Stimulated activated CD4-positive, alpha-beta T cell treated with anti-CD3 and anti-CD28 coated beads, Interleukin-1b, Interleukin-23, amount 100 ng/mL, for 48 hours (primary cell): ENCODE data around the gene GM2A.
A peak's percentile ranks its signal among the peaks of the same experiment; 100 is the strongest.

Source experiments
- DNase-seq: peaks from one replicate; pipeline ENCODE4 v3.0.0-alpha.2; 2020

Gene GM2A

GRCh38 chr5:151252762-151253604, at the start of gene GM2A:
TSS of gene GM2A (plus strand) at chr5:151253185. CDS start at chr5:151253217, 32 bp downstream.
- peak; percentile 99 for DNase-seq

- DNase-seq, result no peak
Observed at GRCh38 chr5:151204051-151204450, 48.9 kb upstream of the GM2A start.

DNA sequence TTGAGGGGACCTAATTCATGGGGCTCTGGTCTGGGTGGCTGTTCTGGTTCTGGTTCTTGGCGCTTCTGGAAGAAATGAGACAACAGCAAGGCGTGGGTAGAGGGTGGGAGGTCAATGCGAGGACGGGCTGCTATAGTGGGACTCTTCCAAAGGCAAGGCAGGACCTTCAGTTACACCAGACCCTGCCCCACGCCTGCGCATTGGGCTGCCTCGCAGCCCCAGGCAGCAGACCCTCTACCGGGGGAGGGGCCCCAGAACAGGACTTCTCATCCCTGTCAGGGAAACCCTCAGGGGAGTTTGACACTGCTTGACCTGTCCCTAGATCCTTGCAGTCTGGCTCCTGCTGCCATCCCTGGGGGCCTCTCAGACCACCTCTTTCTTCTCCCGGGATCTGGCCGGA, 47.6 kb upstream of the GM2A start:
- DNase-seq, result no peak

- DNase-seq, result no peak
Observed at GRCh38 chr5:151208481-151208914, 44.5 kb upstream of the GM2A start.

- no peak for DNase-seq
Observed at GRCh38 chr5:151212406-151212798, 40.6 kb upstream of the GM2A start.

GRCh38 chr5:151213803-151214613, 39.0 kb upstream of the GM2A start:
- DNase-seq, result peak; percentile 88

DNA sequence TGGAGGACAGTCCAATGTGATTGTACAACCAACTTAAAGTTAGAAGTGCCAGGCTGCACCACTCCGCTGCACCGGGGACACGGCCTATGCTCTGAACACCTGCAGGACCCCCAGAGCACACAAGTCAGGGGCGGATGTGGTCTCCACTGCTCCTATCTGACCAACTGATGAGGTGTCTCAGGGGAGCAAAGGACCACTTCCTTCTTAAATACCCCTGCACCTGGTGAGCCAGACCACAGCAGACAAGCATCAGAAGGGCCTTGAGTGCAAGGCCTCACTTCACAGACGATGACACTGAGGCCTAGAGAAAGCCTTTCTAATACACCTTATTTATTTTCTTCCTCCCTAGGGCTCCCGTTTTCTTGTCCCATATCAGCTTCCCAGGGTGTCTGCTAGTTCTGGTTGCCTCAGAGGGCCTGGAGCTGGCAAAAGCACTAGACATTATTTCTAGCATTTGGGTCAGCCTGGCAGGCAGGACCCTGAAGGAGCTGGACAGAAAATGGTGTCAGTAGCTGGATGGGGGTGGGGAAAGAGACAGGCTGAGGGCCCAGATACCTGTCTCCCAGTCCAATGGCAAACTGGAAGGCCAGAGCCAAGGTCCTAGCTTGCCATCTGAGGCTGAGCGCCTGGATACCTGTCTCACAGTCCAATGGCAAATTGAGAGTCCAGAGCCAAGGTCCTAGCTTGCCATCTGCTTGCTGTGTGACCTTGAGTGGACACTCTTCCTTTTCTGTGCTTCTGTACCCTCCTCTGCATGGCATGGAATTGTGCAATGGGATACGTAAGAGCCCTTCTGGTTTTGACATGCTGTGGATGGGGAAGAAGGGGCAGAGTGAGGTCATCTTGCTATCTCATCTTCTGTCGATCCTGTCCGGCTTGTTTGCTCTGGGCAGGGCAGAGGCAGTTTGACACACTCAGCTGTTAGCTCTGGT, 38.1 kb upstream of the GM2A start:
- DNase-seq, result no peak

DNA sequence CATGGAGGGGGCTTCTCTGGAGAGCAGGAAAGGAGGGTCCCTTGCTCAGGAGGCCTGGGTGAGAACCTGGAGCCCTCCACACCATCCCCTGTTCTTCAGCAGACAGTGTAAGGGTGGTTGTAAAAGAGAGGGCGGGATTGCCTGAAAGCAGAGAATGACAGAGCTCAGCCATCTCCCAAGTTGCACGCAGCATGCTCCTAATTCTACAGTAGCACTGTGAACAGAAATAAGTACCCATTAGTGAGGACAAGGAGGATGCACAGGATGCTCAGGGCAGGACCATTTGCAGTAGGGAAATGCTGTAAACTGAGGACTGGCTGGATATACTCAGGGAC, 37.5 kb upstream of the GM2A start:
- no peak for DNase-seq

DNA sequence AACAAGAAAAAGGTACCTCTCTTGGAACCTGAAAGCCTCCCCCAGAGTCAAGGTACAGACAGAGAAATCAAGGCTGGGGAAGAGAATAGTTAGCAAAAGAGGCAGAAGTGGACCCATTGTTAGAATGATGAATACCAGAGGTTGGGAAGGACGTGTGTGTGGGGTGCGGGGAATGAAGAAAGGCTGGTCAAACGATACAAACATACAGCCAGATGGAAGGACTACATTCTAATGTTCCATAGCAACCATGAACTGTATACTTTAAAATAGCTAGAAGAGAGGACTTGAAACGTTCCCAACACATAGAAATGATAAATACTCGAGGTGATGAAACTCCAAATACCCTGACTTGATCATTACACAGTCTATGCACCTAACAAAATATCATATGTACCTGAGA, 36.2 kb upstream of the GM2A start:
- DNase-seq, result no peak

- DNase-seq, result no peak
Observed at GRCh38 chr5:151218177-151218576, 34.8 kb upstream of the GM2A start.

DNA sequence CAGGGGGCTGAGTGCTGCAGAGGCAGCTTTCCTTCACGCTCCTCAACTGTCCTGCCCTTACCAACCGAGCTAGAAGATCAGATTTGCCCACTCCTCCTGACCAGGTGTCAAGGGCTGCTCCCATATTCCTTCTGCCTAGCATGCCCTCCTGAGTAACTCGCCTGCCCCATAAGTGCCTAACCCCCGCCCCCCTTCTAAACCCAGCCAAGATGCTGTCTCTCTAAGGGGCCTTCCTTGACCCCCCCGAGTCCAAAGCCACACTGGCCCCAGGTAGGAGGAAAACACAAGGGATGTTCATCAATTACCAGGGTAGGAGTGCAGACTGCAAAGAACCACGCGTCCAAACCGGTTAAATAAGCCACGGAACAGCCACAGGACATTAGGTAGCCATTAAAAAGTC, 33.8 kb upstream of the GM2A start:
- DNase-seq, result no peak

GRCh38 chr5:151219789-151220188, 33.2 kb upstream of the GM2A start:
- DNase-seq, result no peak

DNA sequence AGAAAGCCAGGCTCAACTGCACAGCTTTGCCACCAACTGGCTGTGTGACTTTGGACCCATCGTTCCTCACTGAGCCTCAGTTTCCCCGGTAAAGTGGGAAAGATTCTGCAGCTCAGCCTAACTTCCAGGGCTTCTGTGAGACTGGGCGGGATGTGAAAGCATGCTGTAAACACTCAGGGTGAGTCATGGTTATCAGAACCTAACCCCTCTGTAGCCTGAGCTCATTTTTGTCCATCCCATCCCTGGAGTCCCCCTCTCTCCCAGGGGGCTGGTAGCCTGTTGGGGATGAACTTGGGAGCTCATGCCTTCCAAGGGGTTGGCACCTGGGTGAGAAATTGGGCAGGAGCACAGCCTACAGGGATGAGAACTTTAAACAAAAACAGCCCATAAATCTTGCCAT, 31.4 kb upstream of the GM2A start:
- no peak for DNase-seq

GRCh38 chr5:151222054-151222789, 30.8 kb upstream of the GM2A start:
- no peak for DNase-seq

GRCh38 chr5:151222790-151223446, 30.1 kb upstream of the GM2A start:
- DNase-seq, result peak; percentile 44

DNA sequence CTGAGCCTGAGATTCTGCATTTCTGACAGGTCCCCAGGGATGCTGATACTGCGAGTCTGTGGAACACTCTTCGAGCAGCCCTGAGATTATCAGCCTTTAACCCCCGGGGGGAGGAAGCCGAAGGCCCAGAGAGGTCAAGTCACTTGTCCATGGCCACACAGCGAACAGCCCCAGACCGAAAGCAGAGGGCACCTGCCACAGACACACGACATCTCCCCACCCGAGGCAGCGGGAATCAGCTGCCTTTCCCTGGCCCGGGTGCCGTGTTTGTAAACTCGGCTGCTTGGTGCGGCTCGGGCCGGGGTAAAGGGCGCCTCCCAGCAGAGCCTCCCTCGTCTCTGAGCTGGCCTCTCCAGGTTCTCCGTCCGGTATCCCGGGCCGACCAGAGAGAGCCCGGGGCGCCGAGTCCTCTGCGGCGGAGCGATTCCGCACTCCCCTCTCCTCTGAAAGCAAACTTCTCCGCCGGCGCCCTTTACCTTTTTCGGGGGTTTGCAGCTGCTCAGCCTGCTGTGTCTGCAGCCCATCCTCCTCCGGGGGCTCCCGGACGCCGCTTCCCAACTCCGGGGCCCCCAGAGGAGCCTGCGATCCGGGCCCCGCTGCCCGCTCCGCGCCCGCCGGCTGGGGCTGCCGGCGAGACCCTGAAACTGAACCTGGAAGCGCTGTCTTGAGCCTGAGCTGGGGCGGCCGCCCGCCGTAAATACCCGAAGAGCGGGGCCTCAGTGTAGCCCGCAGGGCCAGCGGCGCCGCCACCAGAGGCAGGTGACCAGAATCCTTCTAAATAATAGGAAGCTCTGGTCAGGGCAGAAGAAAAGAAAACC, 29.3 kb upstream of the GM2A start, which contains the start of gene CCDC69:
Gene CCDC69, minus strand, starts transcription at position 646 of the 818 bp plus-strand sequence. Its CDS starts 122 bp downstream, at position 524.
- DNase-seq, result peak; percentile 51

DNA sequence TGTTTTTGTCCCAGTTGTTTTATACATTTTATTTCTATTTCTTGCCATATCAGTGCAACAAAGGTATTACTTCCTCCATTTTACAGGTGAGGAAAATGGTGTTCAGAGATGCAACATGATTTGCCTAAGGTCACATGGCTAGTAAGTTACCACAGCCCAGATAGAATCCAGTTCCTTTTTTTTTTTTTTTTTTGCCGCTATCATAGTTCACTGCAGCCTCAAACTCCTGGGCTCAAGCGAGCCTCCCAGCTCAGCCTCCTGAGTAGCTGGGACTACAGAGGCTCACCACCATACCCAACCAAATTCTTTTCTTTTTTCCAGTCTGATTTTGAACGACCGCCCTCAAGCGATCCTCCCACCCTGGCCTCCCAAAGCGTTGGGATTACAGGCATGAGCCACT, 28.6 kb upstream of the GM2A start:
- DNase-seq, result no peak

DNA sequence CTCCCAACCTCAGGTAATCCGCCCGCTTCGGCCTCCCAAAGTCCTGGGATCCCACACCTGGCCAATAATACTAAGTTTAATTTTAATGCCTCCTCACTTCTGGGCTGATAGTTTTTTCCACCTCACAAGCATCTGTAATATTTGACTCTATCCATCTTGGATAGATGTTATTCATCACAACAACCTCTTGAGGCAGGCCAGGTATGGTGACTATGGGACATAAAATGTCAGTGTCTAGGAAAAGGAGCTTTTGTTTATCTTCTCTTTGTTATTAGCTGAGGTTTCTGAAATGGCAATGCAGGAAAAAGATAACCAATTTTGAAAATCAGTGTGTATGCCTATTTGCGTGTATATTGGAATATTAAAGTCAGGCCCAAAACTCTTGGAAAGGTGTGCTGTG, 27.9 kb upstream of the GM2A start:
- no peak for DNase-seq

- no peak for DNase-seq
Observed at GRCh38 chr5:151225475-151225874, 27.5 kb upstream of the GM2A start.

DNA sequence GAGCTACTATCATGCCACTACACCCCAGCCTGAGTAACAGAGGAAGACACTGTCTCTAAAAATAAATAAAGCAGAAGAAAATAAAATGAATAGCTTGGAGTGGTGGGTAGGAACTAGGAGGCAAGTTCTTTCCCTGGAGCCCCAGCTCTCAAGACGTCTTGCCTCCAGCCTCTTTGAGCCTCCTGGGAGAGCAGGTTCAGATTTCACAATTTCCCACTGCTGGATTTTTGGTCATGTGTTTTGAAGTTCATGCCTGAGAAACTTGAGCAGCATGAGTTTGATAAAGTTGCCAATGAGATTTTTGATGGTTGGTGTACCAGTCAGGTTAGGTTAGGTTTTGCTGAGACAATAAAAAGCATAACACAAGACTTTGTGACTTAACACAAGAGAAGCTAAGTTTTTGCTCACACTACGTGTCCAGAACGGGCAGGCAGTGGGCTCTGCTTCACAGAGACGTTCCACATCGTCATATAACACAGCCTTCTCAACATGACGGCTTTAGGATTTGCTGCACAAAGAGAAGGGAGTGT, 25.0 kb upstream of the GM2A start:
- no peak for DNase-seq
